ENCODE measurements around the gene SMIM41.

SMIM41 gene

DNA sequence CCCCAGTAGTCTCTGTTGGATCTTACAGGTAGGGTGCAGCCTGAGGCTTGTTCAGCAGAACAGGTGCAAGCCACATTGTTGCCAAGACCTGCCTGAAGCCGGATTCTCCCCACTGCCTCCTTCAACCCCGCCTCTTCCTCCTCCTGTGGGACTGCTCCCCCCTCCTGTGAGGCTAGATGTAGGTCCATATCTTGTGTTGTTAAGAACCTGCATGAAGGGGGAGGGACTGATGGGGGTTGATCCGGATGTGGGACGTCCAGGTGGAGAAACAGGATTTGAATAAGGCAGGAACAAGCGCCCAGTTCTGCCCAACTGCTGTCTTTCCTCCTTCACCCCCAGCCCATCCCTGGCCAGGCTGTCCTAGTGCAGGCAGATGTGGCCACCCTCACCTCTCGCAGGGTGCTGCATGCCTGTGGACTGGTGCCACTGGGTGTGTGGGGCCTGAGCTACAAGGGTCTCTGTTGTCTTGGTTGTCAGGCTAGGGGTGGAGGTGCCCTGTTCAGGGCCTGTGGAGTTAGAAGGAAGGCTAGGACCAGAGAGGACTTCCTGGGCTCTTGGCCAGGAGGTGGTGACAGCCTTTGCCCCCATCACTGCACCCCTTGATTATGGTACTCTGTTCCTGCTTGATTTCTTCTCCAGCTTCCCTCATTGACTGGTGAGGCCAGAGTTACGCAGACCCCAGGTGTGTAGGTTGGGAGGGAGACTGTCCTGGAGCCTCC lies 26.9 kb upstream of the SMIM41 start:
- DNase-seq, result no peak

DNA sequence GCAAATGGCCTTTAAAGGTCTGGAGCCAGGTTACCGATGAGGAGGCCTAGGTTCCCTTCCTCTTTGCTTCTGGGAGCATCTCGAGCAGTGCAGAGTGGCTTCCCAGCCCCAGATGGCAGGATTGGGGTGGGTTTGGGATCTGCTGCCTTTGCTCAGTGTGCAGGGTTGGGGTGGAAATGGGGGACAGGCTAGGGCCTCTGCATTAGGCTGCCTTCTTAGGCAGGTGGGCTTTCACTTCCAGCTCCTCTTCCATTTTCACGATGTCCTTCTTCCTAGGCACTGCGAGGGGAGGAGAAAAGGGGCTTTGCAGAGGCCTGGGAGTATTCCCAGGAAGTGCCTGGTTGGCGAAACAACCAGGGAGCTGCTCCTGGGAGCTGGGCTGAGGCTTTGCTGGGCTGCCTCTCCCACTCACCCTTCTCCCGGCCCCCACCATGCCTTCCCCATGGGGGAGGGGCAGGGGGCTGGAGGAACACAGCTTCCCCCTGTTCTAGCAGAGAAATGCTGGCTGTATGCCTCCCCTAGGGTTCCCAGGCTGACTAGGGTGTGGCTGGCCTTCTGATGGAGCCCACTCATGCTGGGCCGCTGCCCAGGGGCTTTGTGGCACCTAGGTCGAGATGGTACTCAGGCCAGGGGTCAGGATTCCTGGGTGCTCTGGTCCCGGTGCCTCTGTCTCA lies 25.8 kb upstream of the SMIM41 start:
- no peak for DNase-seq

DNA sequence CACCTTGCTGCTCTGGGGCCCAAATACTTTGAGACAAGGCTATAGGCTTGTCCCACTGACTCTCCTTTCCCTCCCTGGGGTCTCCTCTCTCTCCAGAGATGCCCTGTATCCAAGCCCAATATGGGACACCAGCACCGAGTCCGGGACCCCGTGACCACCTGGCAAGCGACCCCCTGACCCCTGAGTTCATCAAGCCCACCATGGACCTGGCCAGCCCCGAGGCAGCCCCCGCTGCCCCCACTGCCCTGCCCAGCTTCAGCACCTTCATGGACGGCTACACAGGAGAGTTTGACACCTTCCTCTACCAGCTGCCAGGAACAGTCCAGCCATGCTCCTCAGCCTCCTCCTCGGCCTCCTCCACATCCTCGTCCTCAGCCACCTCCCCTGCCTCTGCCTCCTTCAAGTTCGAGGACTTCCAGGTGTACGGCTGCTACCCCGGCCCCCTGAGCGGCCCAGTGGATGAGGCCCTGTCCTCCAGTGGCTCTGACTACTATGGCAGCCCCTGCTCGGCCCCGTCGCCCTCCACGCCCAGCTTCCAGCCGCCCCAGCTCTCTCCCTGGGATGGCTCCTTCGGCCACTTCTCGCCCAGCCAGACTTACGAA lies 25.2 kb upstream of the SMIM41 start:
- DNase-seq, result no peak

DNA sequence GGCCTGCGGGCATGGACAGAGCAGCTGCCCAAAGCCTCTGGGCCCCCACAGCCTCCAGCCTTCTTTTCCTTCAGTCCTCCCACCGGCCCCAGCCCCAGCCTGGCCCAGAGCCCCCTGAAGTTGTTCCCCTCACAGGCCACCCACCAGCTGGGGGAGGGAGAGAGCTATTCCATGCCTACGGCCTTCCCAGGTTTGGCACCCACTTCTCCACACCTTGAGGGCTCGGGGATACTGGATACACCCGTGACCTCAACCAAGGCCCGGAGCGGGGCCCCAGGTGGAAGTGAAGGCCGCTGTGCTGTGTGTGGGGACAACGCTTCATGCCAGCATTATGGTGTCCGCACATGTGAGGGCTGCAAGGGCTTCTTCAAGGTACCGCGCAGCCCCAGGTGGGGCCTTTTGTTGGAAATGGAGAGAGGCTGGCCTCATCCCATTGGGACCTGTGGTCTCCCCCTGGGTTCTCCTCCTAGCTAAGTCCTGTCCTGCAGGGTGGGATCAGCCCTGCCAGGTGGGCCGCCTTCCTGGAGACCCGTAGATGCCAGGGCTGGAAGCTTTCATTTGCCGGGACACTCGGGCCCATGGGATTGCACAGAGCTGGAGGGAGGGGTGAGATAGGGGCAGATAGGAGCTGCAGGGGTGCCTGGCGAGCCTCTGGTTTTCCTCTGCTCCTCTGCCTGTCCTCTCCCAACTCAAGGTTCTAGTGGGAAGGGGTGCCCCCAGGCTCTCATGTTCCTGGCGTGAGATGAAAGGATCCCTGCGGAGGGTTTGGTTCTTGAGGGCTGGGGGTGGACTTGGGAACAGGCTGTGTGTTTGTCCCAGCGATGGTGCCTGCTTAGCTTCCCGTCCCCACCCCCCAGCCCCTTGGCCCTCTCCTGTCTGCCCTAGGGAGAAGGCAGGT lies 24.4 kb upstream of the SMIM41 start:
- no peak for DNase-seq

DNA sequence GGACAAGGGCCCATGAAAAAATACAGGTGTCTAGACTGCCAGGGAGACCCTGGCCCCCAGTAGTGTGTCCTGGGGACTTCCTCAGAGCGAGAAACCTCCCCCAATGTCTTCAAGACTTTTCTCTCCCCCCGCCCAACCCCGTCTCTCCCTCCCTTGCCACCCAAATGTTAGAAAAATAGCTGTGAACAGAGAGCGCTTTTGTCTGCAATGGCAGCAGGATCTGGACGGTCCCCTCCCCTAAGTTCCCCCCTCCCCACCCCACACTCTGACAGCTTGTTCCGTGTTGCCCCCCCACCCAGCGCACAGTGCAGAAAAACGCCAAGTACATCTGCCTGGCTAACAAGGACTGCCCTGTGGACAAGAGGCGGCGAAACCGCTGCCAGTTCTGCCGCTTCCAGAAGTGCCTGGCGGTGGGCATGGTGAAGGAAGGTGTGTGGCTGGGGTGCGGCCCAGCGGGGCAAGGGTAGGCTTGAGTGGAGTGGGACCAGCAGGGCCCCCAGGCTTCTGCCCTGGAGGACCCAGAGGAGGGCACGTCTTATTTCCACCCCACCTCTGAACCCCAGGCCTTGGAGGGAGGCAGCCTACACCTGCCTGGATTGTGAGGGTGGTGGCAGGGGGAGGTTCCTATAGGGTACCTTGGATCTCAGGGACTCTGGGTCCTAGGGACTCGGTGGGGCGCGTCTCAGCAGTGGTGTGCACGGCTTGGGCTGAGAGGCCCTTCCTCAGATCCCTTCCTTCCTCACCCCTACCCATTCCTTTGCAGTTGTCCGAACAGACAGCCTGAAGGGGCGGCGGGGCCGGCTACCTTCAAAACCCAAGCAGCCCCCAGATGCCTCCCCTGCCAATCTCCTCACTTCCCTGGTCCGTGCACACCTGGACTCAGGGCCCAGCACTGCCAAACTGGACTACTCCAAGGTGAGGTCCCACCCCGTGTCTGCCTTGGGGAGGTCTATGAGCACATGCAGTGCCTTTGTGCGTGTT lies 23.5 kb upstream of the SMIM41 start:
- DNase-seq, result no peak

DNA sequence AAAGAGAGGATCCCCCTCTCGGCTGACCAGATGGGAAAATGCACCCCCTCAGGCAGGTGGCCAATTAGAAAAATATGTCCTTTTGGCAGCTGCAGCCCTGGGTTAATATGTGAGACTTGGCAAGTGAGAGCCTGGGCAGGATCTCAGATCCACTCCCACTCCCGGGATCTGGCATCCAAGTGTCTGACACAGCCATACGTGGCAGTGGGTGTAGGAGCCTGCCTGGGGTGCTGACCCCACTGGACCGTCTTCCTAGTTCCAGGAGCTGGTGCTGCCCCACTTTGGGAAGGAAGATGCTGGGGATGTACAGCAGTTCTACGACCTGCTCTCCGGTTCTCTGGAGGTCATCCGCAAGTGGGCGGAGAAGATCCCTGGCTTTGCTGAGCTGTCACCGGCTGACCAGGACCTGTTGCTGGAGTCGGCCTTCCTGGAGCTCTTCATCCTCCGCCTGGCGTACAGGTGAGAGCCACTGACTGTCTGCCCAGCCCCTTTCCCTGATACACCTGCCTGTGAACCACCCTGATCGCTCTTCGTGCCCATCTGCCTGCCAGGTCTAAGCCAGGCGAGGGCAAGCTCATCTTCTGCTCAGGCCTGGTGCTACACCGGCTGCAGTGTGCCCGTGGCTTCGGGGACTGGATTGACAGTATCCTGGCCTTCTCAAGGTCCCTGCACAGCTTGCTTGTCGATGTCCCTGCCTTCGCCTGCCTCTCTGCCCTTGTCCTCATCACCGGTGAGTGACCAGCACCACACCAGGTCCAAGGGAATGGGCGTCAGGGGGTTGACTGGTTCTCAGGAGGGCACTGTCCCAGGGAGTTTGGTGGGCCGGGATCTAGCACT lies 22.5 kb upstream of the SMIM41 start:
- DNase-seq, result no peak

DNA sequence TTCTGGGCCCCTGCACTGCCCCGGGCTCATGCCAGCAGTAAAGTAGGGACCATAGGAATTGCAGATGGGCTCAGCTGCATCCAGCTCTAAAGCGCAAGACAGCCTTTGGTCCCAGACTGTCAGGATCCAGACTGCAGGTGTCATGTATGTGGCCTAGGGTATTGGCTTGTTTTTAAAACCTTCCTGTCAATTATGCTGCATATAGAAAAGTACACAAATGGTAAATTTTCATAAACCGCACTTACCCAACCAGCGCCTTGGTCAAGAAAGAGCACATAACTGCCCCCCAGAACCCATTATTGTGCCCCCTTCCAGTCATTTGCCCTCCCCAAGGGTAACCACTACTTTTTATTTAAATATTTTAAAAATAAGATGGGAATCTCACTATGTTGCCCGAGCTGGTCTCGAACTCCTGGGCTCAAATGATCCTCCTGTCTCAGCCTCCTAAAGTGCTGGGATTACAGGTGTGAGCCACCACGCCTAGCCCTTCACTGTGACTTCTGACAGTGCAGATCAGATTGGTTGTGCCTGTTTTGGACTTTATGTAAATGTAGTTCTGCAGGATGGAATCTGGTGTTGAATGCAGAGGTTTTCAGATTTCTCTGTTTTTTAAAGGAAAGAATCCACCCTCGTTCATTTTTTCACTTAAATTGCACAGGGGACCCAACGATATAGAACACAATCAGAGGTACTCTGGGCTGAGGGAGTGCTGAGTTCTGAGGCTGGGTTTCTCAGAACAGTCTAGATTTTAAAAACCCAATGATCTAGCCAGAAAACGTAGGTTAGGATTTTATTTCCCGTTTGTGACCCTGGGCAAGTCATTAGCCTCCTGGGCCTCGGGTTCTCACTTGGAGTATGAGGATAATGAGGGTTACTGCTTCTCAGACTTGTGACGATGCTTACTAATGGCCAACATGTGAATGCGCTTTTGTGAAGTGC lies 21.6 kb upstream of the SMIM41 start:
- no peak for DNase-seq

DNA sequence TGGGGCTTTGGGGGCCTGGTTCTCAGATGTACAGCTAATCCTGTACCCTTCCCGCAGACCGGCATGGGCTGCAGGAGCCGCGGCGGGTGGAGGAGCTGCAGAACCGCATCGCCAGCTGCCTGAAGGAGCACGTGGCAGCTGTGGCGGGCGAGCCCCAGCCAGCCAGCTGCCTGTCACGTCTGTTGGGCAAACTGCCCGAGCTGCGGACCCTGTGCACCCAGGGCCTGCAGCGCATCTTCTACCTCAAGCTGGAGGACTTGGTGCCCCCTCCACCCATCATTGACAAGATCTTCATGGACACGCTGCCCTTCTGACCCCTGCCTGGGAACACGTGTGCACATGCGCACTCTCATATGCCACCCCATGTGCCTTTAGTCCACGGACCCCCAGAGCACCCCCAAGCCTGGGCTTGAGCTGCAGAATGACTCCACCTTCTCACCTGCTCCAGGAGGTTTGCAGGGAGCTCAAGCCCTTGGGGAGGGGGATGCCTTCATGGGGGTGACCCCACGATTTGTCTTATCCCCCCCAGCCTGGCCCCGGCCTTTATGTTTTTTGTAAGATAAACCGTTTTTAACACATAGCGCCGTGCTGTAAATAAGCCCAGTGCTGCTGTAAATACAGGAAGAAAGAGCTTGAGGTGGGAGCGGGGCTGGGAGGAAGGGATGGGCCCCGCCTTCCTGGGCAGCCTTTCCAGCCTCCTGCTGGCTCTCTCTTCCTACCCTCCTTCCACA lies 20.7 kb upstream of the SMIM41 start:
- peak; percentile 21 for DNase-seq

DNA sequence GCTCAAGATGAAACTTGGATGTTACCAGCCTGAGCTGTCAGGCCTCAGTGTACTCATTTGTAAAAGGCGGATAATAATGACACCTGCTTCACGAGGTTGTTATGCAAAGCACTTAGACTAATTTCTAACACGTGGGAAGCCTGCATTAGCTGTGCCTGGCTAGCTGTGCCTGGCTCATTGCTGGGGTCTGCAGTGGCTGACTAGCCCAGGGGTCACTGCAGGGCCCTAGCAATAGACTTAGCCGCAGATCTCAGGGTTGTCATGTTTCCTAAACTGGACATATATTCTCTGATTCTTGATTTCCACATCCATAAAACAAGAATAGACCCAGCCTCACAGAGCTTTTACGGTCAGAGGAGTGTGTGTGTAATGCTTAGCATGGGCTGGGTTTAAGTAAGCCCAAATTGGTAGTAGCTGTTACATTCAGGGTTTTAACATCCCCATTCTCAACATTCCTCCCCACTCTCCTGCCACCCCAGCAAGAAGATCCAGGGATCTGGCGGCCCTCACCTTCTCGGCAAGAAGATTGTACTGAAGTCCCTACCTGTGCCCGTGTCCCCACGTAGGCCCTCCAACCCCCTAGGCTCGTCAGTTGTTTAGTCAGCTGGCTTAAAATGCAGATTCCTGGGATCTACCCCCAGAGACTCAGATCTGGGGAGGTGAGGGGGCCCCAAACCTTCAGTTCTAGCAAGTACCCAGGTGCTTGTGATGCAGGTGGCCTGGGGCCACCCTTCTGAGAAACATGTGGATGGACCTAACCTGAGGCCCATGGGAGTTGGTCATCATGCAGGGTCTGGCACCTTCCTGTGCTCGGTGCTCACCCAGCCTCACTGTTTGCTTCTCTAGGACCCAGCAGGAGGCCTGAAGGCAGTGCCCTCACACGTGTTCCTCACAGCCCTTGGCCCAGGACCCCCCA lies 19.7 kb upstream of the SMIM41 start:
- no peak for DNase-seq

DNA sequence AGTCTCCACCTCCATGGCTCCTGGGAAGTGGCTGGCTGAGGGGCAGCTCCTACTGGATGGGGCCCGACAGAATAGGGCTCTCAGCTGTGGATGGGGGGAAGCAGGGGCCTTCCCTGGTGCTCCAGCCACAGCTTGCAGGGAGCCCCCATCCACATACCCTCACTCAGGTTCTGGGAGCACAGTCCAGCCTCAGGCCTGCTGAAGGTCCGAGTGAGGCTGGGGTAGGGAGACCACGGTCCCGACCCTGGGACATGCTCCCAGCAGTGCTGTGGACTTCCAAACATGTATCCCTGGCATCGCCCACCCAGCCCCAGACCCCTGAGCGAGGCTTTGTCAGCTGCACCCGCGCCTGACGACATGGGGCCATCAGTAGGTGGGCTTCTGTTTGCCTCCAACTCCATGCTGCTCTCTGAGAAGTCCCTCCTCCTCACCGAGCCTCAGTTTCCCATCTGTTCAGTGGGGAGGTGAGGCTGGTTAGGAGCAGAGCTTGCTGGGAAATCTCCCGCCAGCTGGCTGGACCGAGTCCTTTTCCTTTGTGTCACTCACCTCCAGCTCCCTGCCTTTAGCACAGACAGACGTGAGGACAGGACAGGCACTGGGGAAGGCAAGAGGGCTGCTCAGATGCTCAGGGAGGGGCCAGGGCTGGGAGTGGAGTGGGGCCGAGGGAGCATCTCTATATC lies 18.9 kb upstream of the SMIM41 start:
- no peak for DNase-seq

DNA sequence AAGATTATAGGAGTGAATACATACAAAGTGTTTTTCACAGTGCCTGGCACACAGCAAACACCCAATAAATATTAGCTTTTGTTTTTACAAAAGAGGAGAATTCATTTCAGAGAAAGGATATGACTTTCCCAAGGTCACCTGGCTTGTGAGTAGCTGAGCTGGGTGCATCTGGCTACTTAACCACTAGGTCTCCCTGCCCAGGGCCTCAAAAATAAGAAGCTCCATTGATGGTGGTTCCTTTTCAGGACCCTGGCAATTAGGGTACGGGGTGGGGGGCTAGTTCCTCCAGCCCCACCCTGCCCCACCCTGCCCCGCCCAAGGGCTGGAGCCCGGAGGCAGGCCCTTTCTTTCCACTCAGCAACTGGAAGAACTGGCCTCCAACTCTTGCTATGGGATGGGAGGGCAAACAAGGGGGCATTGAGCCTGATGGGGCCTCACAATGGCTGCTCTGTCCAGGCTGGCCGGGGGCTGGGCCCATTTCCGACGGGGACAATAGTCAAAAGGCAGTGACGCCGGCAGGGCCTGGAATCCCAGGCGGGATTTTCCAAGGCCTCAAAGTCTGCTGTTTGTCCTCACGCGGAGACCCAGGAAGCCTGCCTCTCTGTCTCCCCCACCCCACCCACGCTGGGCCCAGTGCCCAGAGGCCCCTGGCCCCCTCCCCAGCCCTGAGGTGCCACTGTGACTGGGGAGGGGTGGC lies 17.9 kb upstream of the SMIM41 start:
- no peak for DNase-seq

DNA sequence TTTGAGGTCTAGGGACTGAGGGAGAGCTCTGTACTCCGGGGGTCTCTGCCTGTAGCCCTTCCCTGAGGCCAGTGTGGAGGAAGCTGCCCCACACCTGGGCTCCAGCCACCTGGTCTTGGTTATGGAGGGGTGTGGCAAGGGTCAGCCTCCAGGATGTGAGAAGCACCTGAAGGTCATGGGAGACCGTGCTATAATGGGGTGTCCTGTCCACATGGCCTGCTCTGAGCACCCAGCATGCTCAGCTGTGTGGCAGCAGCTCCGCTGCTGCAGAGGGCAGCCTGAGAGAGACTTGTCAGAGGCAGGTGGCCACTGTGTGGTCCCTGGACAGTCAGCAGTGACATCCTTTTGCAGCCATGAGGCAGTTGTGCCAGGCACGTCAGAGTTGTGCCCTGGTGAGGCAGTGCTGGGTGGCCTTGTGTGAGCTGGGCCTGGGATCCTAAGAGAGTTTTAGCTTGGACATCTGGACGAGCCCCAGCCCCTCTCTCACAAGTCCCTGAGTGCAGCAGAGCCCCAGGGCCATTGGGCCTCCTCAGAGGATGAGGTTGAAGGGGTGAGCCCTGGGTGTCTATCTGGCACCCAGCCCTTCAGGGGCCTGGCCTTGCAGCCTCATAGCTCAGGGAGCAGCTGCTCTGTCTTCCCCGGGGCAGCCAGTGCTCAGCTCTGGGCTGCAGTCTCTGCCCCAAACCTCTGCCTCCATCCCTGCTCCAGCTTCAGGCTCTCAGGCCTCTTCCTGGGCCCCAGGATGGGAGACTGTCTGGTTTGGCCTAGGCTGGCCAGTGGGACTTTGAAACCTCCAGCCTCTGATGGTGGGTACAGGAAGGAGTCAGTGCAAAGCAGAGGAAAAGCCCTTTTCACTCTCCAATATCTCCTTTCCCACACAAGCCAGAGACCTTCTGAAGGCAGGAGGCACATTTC lies 17.1 kb upstream of the SMIM41 start:
- no peak for DNase-seq

DNA sequence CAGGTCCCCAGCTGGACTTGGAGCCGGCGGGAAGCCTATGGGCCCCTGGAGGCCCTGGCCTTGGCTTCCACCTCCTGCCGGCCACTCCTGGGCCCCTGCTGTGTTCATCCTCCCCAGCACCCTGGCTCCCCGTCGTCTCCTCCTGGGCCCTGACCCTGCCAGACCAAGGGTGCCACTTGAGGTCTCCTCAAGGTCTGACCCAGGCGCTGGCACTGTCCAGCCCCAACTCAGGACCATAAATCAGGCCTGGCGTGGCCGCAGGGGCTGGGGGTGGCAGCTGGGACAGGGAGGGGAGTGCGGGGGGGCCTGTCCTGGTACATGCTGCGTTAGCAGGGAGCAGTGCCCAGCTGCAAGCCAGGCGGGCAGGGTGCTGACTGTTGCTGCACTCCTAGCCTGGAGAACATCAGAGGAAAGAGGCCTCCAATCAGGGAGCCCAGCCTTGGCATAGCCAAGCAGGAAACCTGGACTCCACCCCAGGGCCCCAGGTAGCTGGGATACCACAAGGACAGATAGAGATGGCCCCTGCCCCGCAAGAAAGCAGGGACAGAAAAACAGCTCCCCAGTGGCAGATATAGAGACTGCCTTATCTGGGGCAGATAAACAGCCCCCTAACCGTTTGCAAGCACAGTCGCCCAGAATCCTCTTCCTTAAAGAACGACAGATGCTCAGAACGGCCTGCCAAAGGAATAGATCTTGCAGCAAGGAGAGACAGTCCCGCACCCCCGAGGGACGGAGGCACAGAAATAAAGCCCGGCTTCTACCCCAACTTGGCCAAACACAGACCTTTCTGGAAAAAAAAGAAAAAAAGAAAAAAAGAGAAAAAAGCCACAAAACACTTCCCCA lies 16.2 kb upstream of the SMIM41 start:
- no peak for DNase-seq

DNA sequence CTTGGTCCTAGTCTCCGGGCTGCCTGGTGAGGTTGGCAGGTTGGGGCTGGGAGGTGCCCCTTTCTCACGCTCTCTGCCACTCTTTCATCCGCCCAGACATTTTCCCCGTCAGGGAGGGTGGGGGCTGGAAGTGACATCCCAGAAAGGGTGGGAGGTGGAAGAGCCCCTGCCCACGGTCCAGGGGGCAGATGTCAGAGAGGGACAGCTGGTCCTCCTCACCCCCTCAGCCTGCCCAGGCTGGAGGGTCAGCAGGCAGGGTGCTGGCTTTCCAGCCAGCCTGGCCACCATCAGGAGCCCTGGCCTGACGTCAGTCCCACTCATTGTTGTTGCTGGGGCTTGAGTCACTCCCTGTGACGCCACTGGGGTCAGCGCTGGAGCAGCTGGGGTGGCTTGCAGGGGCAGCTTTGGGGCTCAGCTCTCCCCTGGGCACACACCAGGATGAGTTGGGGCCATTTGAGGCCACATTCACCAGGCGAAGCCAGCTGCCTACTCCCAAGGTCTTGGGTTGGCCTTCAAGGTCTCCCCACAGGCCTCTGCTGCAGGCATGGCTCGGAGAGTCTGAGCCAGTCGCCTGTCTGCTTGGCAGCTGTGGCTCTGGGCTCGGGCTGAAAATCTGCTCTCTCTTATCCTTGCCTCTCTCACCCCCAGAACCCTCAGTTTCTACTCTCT lies 15.4 kb upstream of the SMIM41 start:
- DNase-seq, result no peak
